ENCODE data around the gene MYRIP. TPM values are rescaled to one million over a fixed set of nuclear protein-coding genes. Genes with fewer than 3 reads are reported as not detected.

MYRIP gene
- total and polyA plus RNA-seq, 10 of the 15 experiments (the other 5 are each of a cell fraction or from before 2014, with no cell fraction given): 0.03 to 0.08 (median 0.04) TPM; not detected in 6

GRCh38 chr3:40078590-40078989, 269.2 kb downstream of the MYRIP start:
- ATAC-seq (no peak), FAIRE-seq (no peak), DNase-seq (ENCODE audit: low read depth, low spot score) (no peak)
- TF ChIP-seq MEF2A (IDR thresholded peaks at IDR 0.05; ENCODE audit: insufficient read depth, low read depth, low read length) (no peak), ZNF687 (IDR thresholded peaks at IDR 0.05) (no peak), TCF12 (IDR thresholded peaks at IDR 0.05; ENCODE audit: low read depth, low read length) (no peak), TARDBP (IDR thresholded peaks at IDR 0.05; ENCODE audit: borderline replicate concordance) (no peak), E2F8 (IDR thresholded peaks at IDR 0.05; ENCODE audit: low read depth, partially characterized antibody) (no peak), NFYA (IDR thresholded peaks at IDR 0.05; ENCODE audit: borderline replicate concordance, low read depth, low read length) (no peak)
- no peaks in the 10 kb centered on the region for H3K9me3 ChIP-seq (replicated peaks; ENCODE audit: control insufficient read depth, insufficient read depth, low read length)
- H4K20me1 ChIP-seq (ENCODE audit: control insufficient read depth, insufficient read depth): no peaks in the 10 kb centered on the region
- intact Hi-C loops (cut with micrococcal nuclease; ENCODE audit: unreplicated experiment) (no loop called here), in situ Hi-C loops (cut with MboI) (no loop called here)
- WGBS (ENCODE audit: insufficient coverage, insufficient replicate concordance, low lambda C conversion rate, missing lambda C conversion rate): 2% methylated on average over 3 of the region's 3 CpGs
- H3K4me1 ChIP-seq (ENCODE audit: control insufficient read depth, insufficient read depth, low read length): no peaks in the 10 kb centered on the region
- H2AFZ ChIP-seq (ENCODE audit: control insufficient read depth, low read depth, low read length): no peak overlapping the region
- H3K27ac ChIP-seq (ENCODE audit: control insufficient read depth, insufficient read depth): no peak overlapping the region
- H3K4me3 ChIP-seq: no peak overlapping the region
- SMC1A ChIA-PET (ENCODE audit: uncharacterized antibody, unreplicated experiment): interaction anchor here (0.7 kb wide), 1 partner anchor 42 kb away, joined by 3 read pairs; no protein-coding TSS in a partner anchor
- RAD21 ChIA-PET (ENCODE audit: unreplicated experiment): no interaction called here
- H3K27me3 ChIP-seq (replicated peaks in 1 of 2; ENCODE audit: control insufficient read depth in 2 of 2, insufficient read depth in 2 of 2, low read length in 1 of 2): no peaks in the 10 kb centered on the region
- POLR2A ChIA-PET: no interaction called here
- CTCF ChIA-PET: no interaction called here
- no peaks in the 10 kb centered on the region for H3K79me2 ChIP-seq (ENCODE audit: control insufficient read depth, insufficient read depth, low read length)
- no peak overlapping the region for H3K9ac ChIP-seq (ENCODE audit: control insufficient read depth, insufficient read depth, low read length)
- H3K36me3 ChIP-seq (ENCODE audit: control insufficient read depth in 2 of 2, insufficient read depth in 2 of 2, low read length in 1 of 2): no peaks in the 10 kb centered on the region
- no peak overlapping the region for H3K4me2 ChIP-seq (ENCODE audit: control insufficient read depth, insufficient read depth)
- BruUV-seq (replicated peaks): no TSS peak

Data from GM12878 (cell line).